Kidney epithelial cell (primary cell): ENCODE measurements around the gene KCNH1. TPM values are rescaled to one million over a fixed set of nuclear protein-coding genes. Genes with fewer than 3 reads are reported as not detected.

Experiments
- DNase-seq: peaks from one replicate; pipeline ENCODE4 v3.0.0-alpha.2; 2010; ENCODE audit warnings: low read depth
- H3K27me3 ChIP-seq: 2 replicates; pipeline ENCODE4 v1.6.0; 2011; ENCODE audit warnings: low read length; ENCODE audit not compliant: control insufficient read depth, insufficient read depth
- H3K36me3 ChIP-seq: 2 replicates; pipeline ENCODE4 v1.5.1; 2011; ENCODE audit warnings: low read length; ENCODE audit not compliant: control insufficient read depth, insufficient read depth
- H3K4me3 ChIP-seq: 2 replicates; pipeline ENCODE4 v1.5.1; 2011; ENCODE audit warnings: low read depth, mild to moderate bottlenecking, control low read depth, low read length
- CTCF ChIP-seq: IDR thresholded peaks from 2 replicates; pipeline ENCODE4 v1.5.1; 2011; ENCODE audit warnings: mild to moderate bottlenecking, moderate library complexity, low read length, control low read depth, inconsistent platforms; ENCODE audit not compliant: insufficient read depth, poor library complexity, severe bottlenecking
- total RNA-seq: library from RNA; depleted of rRNA; stranded (reverse); fragments of >200 nt; gene quantifications from 2 replicates; pipeline ENCODE4 v1.2.3, GENCODE V29; 2015

KCNH1 gene
- total RNA-seq, 1 donor from 2014 or later = 14.3 TPM

GRCh38 chr1:210696709-210697108 lies 437.2 kb downstream of the KCNH1 start:
- no peaks in the 10 kb centered on the region for H3K36me3 ChIP-seq
- DNase-seq = no peak
- H3K27me3 ChIP-seq = no peaks in the 10 kb centered on the region
- TF ChIP-seq CTCF = no peak
- no peak overlapping the region for H3K4me3 ChIP-seq

GRCh38 chr1:210695026-210695425 lies 438.9 kb downstream of the KCNH1 start:
- DNase-seq = no peak

DNA sequence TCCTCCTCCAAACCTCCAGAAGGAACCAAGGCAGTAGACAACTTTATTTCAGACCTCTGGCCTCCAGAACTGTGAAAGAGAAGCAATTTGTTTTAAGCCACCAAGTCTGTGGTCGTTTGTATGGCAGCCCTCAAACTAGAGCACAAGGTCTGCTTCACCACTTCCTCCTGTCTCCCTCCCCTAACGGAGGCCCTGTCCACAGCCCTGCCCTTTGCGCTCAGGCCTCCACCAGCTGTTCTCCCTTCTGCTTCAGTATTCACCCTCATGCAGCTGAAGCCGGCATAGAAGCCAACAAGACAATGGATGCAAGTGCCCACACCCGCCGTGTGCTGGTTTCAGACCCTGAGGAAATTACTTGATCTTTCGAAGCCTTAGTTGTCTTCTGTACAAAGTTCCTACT lies 441.2 kb downstream of the KCNH1 start:
- no peak for DNase-seq
- Histone ChIP-seq H3K27me3 (no peaks in the 10 kb centered on the region), H3K36me3 (no peaks in the 10 kb centered on the region), H3K4me3 (no peak overlapping the region)
- TF ChIP-seq CTCF = no peak

More at GRCh38 chr1:210695026-210695425, 438.9 kb downstream of the KCNH1 start:
- Histone ChIP-seq H3K4me3 (no peak overlapping the region), H3K36me3 (no peaks in the 10 kb centered on the region), H3K27me3 (no peaks in the 10 kb centered on the region)
- no peak for TF ChIP-seq CTCF

DNA sequence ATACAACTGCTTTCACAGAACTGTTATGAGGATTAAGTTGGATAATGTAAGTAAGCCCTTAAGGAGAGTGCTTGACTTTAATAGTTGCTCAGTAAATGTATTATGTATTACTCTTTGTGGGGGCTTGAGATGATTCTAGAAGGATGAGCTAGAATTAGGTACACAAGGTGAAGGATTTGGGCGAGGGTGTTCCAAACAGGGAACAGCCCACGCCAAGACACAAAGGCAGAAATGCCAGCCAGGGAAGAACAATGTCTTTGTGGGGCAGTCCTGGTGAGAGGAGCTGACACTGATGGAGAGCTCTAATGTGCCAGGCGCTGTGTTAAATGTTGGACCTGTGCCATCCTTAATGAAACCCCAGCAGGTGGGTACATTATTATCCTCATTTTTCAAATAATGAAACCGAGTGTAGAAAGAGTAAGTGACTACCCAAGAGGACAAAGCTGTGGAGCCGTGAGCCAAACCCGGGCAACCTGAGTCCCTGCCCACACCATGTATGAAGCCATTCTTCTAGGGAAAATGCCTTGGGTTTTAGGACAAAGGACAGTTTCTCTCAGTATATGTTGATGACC lies 442.8 kb downstream of the KCNH1 start:
- no peak for DNase-seq
- Histone ChIP-seq H3K27me3 (no peaks in the 10 kb centered on the region), H3K36me3 (no peaks in the 10 kb centered on the region), H3K4me3 (no peak overlapping the region)
- TF ChIP-seq CTCF = no peak

DNA sequence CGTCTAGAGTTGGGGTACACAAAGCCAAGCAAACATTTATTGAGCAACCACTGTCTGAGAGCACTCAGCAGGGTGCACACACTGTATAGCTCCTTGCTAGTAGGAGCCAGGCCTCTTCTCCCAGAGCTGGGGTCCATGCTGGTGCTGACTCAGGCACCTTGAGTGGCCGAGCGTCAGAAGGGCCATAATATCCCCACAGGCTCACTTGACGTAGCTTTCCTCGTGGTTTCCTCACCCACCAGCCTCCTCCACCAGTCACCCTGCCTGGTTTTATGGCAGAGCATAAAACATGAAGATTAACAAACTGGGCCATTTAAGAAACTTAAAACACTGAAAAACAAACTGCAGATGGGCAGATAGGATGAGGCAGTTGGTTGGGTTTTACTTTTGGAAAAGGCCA lies 443.7 kb downstream of the KCNH1 start:
- no peaks in the 10 kb centered on the region for H3K36me3 ChIP-seq
- no peak for DNase-seq
- TF ChIP-seq CTCF = no peak
- H3K4me3 ChIP-seq = no peak overlapping the region
- no peaks in the 10 kb centered on the region for H3K27me3 ChIP-seq

GRCh38 chr1:210689826-210690225 lies 444.1 kb downstream of the KCNH1 start:
- TF ChIP-seq CTCF = no peak

More at GRCh38 chr1:210689826-210690225, 444.1 kb downstream of the KCNH1 start:
- no peaks in the 10 kb centered on the region for H3K27me3 ChIP-seq
- no peaks in the 10 kb centered on the region for H3K36me3 ChIP-seq
- DNase-seq = no peak
- H3K4me3 ChIP-seq = no peak overlapping the region
